DOHH2 (cell line): Measurements from ENCODE around the gene GPR132.

Experiments
- EZH2phosphoT487 ChIP-seq: fragments of 200-600 bp; sonication (generic); IDR thresholded peaks from 2 replicates; pipeline ENCODE4 v1.6.1; 2017; ENCODE audit warnings: borderline replicate concordance, mild to moderate bottlenecking, antibody characterized with exemption, low read length, moderate library complexity, mixed read lengths
- TF ChIP-seq, protein P1 (sequence below): fragments of 200-600 bp; sonication (generic); IDR thresholded peaks from one replicate; pipeline ENCODE4 v1.5.1; 2014; ENCODE audit warnings: antibody characterized with exemption, mild to moderate bottlenecking, low read depth, low read length; ENCODE audit not compliant: poor library complexity, severe bottlenecking

DNA sequence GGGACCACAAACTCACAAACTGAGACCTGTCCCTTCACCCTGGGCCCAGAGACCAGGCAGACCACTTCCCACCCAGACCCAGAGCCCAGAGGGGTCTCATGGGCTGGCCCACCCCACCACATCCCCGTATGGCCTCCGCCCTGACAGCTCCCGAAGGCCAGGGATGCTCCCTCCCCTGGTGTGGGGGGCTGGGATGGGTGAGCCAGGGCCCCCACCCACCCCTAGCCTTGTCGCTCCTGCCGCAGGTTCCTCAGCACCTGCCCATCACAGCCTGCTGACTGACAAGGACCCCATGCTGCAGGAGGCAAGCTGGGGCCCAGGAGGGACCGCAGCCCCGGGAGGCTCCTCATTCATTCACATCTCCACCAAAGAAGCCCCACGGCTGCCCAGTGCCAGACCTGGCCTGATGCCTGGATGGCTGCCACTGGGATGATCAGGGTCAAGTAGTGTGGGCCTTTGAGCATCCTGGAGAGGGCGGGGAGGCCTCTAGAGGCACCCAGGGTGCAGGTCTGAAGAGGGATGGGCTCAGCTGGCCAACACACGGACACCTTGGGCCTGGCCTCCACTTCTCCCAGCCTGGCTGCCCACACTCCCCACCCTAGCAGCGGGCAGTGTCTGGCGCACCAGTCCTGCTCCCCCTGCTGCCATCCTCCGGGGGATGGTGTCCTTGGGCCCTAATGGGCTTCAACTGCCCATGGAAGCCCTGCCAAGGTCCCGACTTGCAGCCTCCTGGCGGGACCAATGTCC lies 24.7 kb upstream of the GPR132 start:
- TF ChIP-seq, protein P1, sequence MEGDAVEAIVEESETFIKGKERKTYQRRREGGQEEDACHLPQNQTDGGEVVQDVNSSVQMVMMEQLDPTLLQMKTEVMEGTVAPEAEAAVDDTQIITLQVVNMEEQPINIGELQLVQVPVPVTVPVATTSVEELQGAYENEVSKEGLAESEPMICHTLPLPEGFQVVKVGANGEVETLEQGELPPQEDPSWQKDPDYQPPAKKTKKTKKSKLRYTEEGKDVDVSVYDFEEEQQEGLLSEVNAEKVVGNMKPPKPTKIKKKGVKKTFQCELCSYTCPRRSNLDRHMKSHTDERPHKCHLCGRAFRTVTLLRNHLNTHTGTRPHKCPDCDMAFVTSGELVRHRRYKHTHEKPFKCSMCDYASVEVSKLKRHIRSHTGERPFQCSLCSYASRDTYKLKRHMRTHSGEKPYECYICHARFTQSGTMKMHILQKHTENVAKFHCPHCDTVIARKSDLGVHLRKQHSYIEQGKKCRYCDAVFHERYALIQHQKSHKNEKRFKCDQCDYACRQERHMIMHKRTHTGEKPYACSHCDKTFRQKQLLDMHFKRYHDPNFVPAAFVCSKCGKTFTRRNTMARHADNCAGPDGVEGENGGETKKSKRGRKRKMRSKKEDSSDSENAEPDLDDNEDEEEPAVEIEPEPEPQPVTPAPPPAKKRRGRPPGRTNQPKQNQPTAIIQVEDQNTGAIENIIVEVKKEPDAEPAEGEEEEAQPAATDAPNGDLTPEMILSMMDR: no peak
- TF ChIP-seq EZH2phosphoT487: no peak
